Ascending aorta (tissue), 2 donors: Measurements from ENCODE around the gene MED27. TPM values are rescaled to one million over a fixed set of nuclear protein-coding genes. Genes with fewer than 3 reads are reported as not detected.
"Not testable (repeated sequence)": the region's sequence is repeated elsewhere in the genome, so short reads cannot be mapped to it uniquely, and the experiment has no call there.

Experiments used
- DNase-seq, 2 donors: peaks; one replicate each; pipeline ENCODE4 v3.0.0-alpha.2; 2019; ENCODE audit warnings: low spot score in 2 of 2
- H3K27ac ChIP-seq, 2 donors: fragments of 200-600 bp; sonication (generic); one replicate each; pipeline ENCODE4 v1.5.1; 2016 to 2017; ENCODE audit warnings: mild to moderate bottlenecking in 1 of 2
- H3K27me3 ChIP-seq: fragments of 200-600 bp; sonication (generic); one replicate; pipeline ENCODE4 v1.5.1; 2017
- H3K36me3 ChIP-seq, 2 donors: fragments of 200-600 bp; sonication (generic); one replicate each; pipeline ENCODE4 v1.5.1; 2016
- H3K4me1 ChIP-seq, 2 donors: fragments of 200-600 bp; sonication (generic); one replicate each; pipeline ENCODE4 v1.5.1; 2016 to 2017; ENCODE audit warnings: mild to moderate bottlenecking in 1 of 2
- H3K4me3 ChIP-seq, 2 donors: fragments of 200-600 bp; sonication (generic); one replicate each; pipeline ENCODE4 v1.5.1; 2016 to 2017; ENCODE audit warnings: mild to moderate bottlenecking in 1 of 2
- H3K9me3 ChIP-seq, 2 donors: fragments of 200-600 bp; sonication (generic); one replicate each; pipeline ENCODE4 v1.5.1; 2016
- CTCF ChIP-seq, 3 experiments: fragments of 200-600 bp in 2 of 3; fragments of 450-650 bp in 1 of 3; sonication (generic) in 2 of 3; IDR thresholded peaks; one replicate each; pipeline ENCODE4 v1.5.1; 2016 to 2019; ENCODE audit warnings: antibody characterized with exemption in 3 of 3, mild to moderate bottlenecking in 1 of 3, moderate library complexity in 1 of 3
- intact Hi-C: fragments of 100-400 bp; cut with DNase I; formaldehyde crosslinking; loops from one replicate; pipeline ENCODE4 v1.15.1; 2023
- total RNA-seq: library from RNA; depleted of rRNA; stranded (reverse); fragments of >200 nt; gene quantifications from one replicate; pipeline ENCODE4 v1.1.0, GENCODE V29; 2016

MED27 gene
- total RNA-seq, 1 donor from 2014 or later: 19.4 TPM

GRCh38 chr9:132012704-132013357 lies 66.8 kb downstream of the MED27 start:
- no peaks in the 10 kb centered on the region for H3K27me3 ChIP-seq
- H3K4me1 ChIP-seq: no peaks in the 10 kb centered on the region
- TF ChIP-seq CTCF (IDR thresholded peaks at IDR 0.05): no peak
- no peak overlapping the region for H3K27ac ChIP-seq
- DNase-seq: no peak
- peaks cover 3 to 11% of the 10 kb centered on the region in 2 donors for H3K36me3 ChIP-seq
- intact Hi-C loops: no loop called here
- no peaks in the 10 kb centered on the region for H3K9me3 ChIP-seq
- H3K4me3 ChIP-seq: no peak overlapping the region

GRCh38 chr9:132011896-132012295 lies 67.8 kb downstream of the MED27 start:
- Histone ChIP-seq H3K36me3 (peaks cover 3 to 11% of the 10 kb centered on the region in 2 donors), H3K9me3 (no peaks in the 10 kb centered on the region), H3K27me3 (no peaks in the 10 kb centered on the region), H3K4me1 (no peaks in the 10 kb centered on the region), H3K4me3 (no peak overlapping the region), H3K27ac (no peak overlapping the region)
- intact Hi-C loops: no loop called here
- TF ChIP-seq CTCF (IDR thresholded peaks at IDR 0.05): no peak
- DNase-seq: no peak

GRCh38 chr9:132011309-132011708 lies 68.4 kb downstream of the MED27 start:
- no peaks in the 10 kb centered on the region for H3K4me1 ChIP-seq
- no peak for DNase-seq
- H3K9me3 ChIP-seq: no peaks in the 10 kb centered on the region
- intact Hi-C loops: no loop called here
- no peak for TF ChIP-seq CTCF (IDR thresholded peaks at IDR 0.05)
- H3K4me3 ChIP-seq: no peak overlapping the region
- no peaks in the 10 kb centered on the region for H3K27me3 ChIP-seq
- H3K36me3 ChIP-seq: peaks cover 3 to 11% of the 10 kb centered on the region in 2 donors
- no peak overlapping the region for H3K27ac ChIP-seq

GRCh38 chr9:132010201-132010600 lies 69.5 kb downstream of the MED27 start:
- H3K27me3 ChIP-seq, H3K4me1 ChIP-seq, H3K27ac ChIP-seq, H3K9me3 ChIP-seq, intact Hi-C loops, H3K4me3 ChIP-seq, DNase-seq: not testable (repeated sequence)
- H3K36me3 ChIP-seq: peaks cover 3 to 11% of the 10 kb centered on the region in 2 donors

GRCh38 chr9:132008855-132009812 lies 70.5 kb downstream of the MED27 start:
- H3K4me1 ChIP-seq: no peaks in the 10 kb centered on the region
- no peaks in the 10 kb centered on the region for H3K27me3 ChIP-seq
- H3K4me3 ChIP-seq: no peak overlapping the region
- intact Hi-C loops: no loop called here
- H3K9me3 ChIP-seq: no peaks in the 10 kb centered on the region
- DNase-seq: no peak
- TF ChIP-seq CTCF (IDR thresholded peaks at IDR 0.05): no peak
- no peak overlapping the region for H3K27ac ChIP-seq
- H3K36me3 ChIP-seq: peaks cover 3 to 11% of the 10 kb centered on the region in 2 donors
